Keratinocyte (primary cell): ENCODE results near the gene CHRDL1. TPM values are rescaled to one million over a fixed set of nuclear protein-coding genes. Genes with fewer than 3 reads are reported as not detected.

Experiments
- DNase-seq: peaks from one replicate; pipeline ENCODE4 v3.0.0-alpha.2; 2011; ENCODE audit warnings: low read depth, missing footprints, low spot score
- FAIRE-seq: peaks from 2 replicates; lab custom pipeline; 2011; peaks lifted over from hg19 to GRCh38; lab: Jason Lieb, UNC
- H2AFZ ChIP-seq: 2 replicates; pipeline ENCODE4 v1.6.0; 2012; ENCODE audit warnings: low read length, control low read depth, inconsistent platforms; ENCODE audit not compliant: control insufficient read depth
- H3K27ac ChIP-seq: 2 replicates; pipeline ENCODE4 v1.5.1; 2011; ENCODE audit warnings: low read length; ENCODE audit not compliant: control insufficient read depth, insufficient read depth
- H3K27me3 ChIP-seq: 3 replicates; pipeline ENCODE4 v1.6.0; 2011; ENCODE audit warnings: low read length; ENCODE audit not compliant: control insufficient read depth, insufficient read depth; ENCODE audit errors: extremely low read depth
- H3K36me3 ChIP-seq, 2 experiments: 2 replicates in 1 of 2; 3 replicates in 1 of 2; pipeline ENCODE4 v1.5.1; 2011; ENCODE audit warnings: low read length in 2 of 2, mild to moderate bottlenecking in 1 of 2; ENCODE audit not compliant: control insufficient read depth in 2 of 2, insufficient read depth in 2 of 2; ENCODE audit errors: extremely low read depth in 1 of 2
- H3K4me1 ChIP-seq: 3 replicates; pipeline ENCODE4 v1.5.1; 2011; ENCODE audit warnings: low read length; ENCODE audit not compliant: control insufficient read depth, insufficient read depth; ENCODE audit errors: extremely low read depth
- H3K4me2 ChIP-seq: 3 replicates; pipeline ENCODE4 v1.6.0; 2011; ENCODE audit warnings: low read depth, low read length; ENCODE audit not compliant: control insufficient read depth, insufficient read depth; ENCODE audit errors: extremely low read depth
- H3K4me3 ChIP-seq, 3 experiments: fragments of 200-600 bp in 1 of 3; sonication (generic) in 1 of 3; 2 replicates in 2 of 3; 3 replicates in 1 of 3; pipeline ENCODE4 v1.5.1; 2011 to 2016; ENCODE audit warnings: low read length in 3 of 3, mild to moderate bottlenecking in 3 of 3, control low read depth in 2 of 3, inconsistent platforms in 1 of 3, low read depth in 1 of 3, mixed read lengths in 1 of 3, mixed run types in 1 of 3, moderate library complexity in 1 of 3; ENCODE audit not compliant: control insufficient read depth in 2 of 3, insufficient read depth in 2 of 3; ENCODE audit errors: extremely low read depth in 1 of 3
- H3K79me2 ChIP-seq: 2 replicates; pipeline ENCODE4 v1.6.0; 2012; ENCODE audit warnings: low read length; ENCODE audit not compliant: control insufficient read depth, insufficient read depth
- H3K9ac ChIP-seq: 3 replicates; pipeline ENCODE4 v1.6.0; 2011; ENCODE audit warnings: low read length; ENCODE audit not compliant: control insufficient read depth, insufficient read depth; ENCODE audit errors: extremely low read depth
- H3K9me1 ChIP-seq: 3 replicates; pipeline ENCODE4 v1.6.0; 2011; ENCODE audit warnings: low read length; ENCODE audit not compliant: control insufficient read depth, insufficient read depth; ENCODE audit errors: extremely low read depth
- H3K9me3 ChIP-seq: 2 replicates; pipeline ENCODE4 v1.5.1; 2012; ENCODE audit warnings: low read depth, low read length; ENCODE audit not compliant: control insufficient read depth
- H4K20me1 ChIP-seq: 3 replicates; pipeline ENCODE4 v1.6.0; 2011; ENCODE audit warnings: low read length; ENCODE audit not compliant: control insufficient read depth, insufficient read depth; ENCODE audit errors: extremely low read depth
- EZH2 ChIP-seq: IDR thresholded peaks from one replicate; pipeline ENCODE4 v1.6.1; 2012; ENCODE audit warnings: inconsistent platforms, mild to moderate bottlenecking, low read length, moderate library complexity
- dilution Hi-C: fragments of 300-500 bp; cut with MboI; formaldehyde crosslinking; loops from one replicate; pipeline ENCODE4 v1.7.0; 2020; ENCODE audit warnings: low sequenced_read_pairs; ENCODE audit not compliant: extremely low pct_ligation_motif_present
- polyA plus RNA-seq, 5 experiments: library from polyadenylated mRNA; depleted of rRNA in 3 of 5; stranded (reverse) in 3 of 5; stranded (forward) in 1 of 5; unstranded in 1 of 5; fragments of >200 nt; gene quantifications; 1 replicate in 1 of 5; 2 replicates in 3 of 5; 3 replicates in 1 of 5; pipeline versions ENCODE4 v1.2.1 to v1.2.3, GENCODE V29; 2011 to 2012; ENCODE audit warnings: missing spikeins in 2 of 5, low read depth in 1 of 5, low replicate concordance in 1 of 5
- TF ChIP-seq, protein P1 (sequence below), 3 experiments: IDR thresholded peaks in 1 of 3; conservative IDR thresholded peaks in 1 of 3; optimal IDR thresholded peaks in 1 of 3; 2 replicates in 2 of 3; 3 replicates in 1 of 3; pipeline versions ENCODE3 to v1.5.1; 2011; ENCODE audit warnings: low read length in 3 of 3, mild to moderate bottlenecking in 3 of 3, moderate library complexity in 2 of 3, control low read depth in 1 of 3, inconsistent platforms in 1 of 3; ENCODE audit not compliant: insufficient read depth in 2 of 3; ENCODE audit errors: extremely low read depth in 1 of 3

CHRDL1 gene
- polyA plus RNA-seq, 1 donor (not counting 4 experiments of a cell fraction or from before 2014, with no cell fraction given), result not detected

GRCh38 chrX:110667706-110668105 lies 127.9 kb downstream of the CHRDL1 start:
- FAIRE-seq (no peak), DNase-seq (no peak)
- dilution Hi-C loops, result no loop called here

DNA sequence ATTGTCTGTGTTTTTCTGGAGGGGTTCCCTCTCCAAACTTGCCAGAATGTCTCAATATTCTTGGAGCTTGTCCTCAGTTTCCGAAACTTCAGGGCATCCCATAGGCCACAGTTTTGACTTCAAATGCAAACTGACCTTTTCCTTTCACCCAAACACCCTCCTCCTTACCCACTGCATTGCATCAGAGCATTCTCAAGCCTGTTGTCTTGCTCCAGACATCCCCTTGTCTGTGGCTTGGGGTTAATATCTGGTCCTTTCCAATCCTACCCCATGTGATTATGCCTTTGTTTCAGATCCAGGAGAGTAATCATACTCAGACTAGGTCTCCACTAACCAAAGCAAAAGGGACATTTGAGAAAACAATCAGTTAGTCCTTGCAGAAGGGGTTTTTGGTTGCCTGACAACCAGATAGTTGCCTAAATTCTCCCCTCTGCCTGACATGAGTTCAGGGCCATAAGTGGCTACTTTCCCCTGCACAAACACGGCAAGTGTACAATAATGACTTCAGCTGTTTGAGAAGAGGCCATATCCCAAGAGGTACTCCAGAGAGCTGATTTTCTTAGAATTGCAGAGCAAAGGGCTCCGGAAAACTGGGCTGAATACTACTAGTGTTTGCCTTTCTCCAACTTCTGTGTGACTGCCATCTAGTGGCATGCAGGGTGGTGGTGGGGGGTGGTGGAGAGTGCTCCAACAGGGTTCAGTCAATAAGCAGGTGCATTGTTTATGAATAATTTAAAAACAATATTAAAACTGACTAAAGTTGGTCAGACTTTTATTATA lies 130.2 kb downstream of the CHRDL1 start:
- no peak overlapping the region for H3K27ac ChIP-seq
- TF ChIP-seq EZH2, result no peak
- TF ChIP-seq, protein P1, sequence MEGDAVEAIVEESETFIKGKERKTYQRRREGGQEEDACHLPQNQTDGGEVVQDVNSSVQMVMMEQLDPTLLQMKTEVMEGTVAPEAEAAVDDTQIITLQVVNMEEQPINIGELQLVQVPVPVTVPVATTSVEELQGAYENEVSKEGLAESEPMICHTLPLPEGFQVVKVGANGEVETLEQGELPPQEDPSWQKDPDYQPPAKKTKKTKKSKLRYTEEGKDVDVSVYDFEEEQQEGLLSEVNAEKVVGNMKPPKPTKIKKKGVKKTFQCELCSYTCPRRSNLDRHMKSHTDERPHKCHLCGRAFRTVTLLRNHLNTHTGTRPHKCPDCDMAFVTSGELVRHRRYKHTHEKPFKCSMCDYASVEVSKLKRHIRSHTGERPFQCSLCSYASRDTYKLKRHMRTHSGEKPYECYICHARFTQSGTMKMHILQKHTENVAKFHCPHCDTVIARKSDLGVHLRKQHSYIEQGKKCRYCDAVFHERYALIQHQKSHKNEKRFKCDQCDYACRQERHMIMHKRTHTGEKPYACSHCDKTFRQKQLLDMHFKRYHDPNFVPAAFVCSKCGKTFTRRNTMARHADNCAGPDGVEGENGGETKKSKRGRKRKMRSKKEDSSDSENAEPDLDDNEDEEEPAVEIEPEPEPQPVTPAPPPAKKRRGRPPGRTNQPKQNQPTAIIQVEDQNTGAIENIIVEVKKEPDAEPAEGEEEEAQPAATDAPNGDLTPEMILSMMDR (optimal IDR thresholded peaks at IDR 0.05 in 1 of 3, IDR thresholded peaks at IDR 0.05 in 1 of 3, conservative IDR thresholded peaks at IDR 0.05 in 1 of 3; ENCODE audit: extremely low read depth in 1 of 3, insufficient read depth in 2 of 3, low read length in 3 of 3), result peak; percentile 42 to 64 (median 64)
- no peak overlapping the region for H2AFZ ChIP-seq
- no peaks in the 10 kb centered on the region for H4K20me1 ChIP-seq
- H3K36me3 ChIP-seq, result no peaks in the 10 kb centered on the region
- H3K4me3 ChIP-seq, result no peak overlapping the region
- H3K9me3 ChIP-seq, result no peaks in the 10 kb centered on the region
- no peaks in the 10 kb centered on the region for H3K79me2 ChIP-seq
- H3K9ac ChIP-seq, result no peak overlapping the region
- no peak for DNase-seq
- FAIRE-seq, result no peak
- no peaks in the 10 kb centered on the region for H3K9me1 ChIP-seq
- H3K4me2 ChIP-seq, result no peak overlapping the region
- dilution Hi-C loops, result no loop called here
- no peaks in the 10 kb centered on the region for H3K4me1 ChIP-seq
- peaks cover 3% of the 10 kb centered on the region for H3K27me3 ChIP-seq

More at GRCh38 chrX:110667706-110668105, 127.9 kb downstream of the CHRDL1 start:
- no peaks in the 10 kb centered on the region for H3K9me1 ChIP-seq
- H3K79me2 ChIP-seq, result no peaks in the 10 kb centered on the region
- H3K27me3 ChIP-seq, result peaks cover 3% of the 10 kb centered on the region
- H4K20me1 ChIP-seq, result no peaks in the 10 kb centered on the region
- no peak overlapping the region for H3K27ac ChIP-seq
- H3K36me3 ChIP-seq, result no peaks in the 10 kb centered on the region
- no peak for TF ChIP-seq EZH2
- TF ChIP-seq, protein P1 (optimal IDR thresholded peaks at IDR 0.05 in 1 of 3, IDR thresholded peaks at IDR 0.05 in 1 of 3, conservative IDR thresholded peaks at IDR 0.05 in 1 of 3; ENCODE audit: extremely low read depth in 1 of 3, insufficient read depth in 2 of 3, low read length in 3 of 3), result no peak
- no peaks in the 10 kb centered on the region for H3K9me3 ChIP-seq
- no peaks in the 10 kb centered on the region for H3K4me1 ChIP-seq
- H2AFZ ChIP-seq, result no peak overlapping the region
- H3K9ac ChIP-seq, result no peak overlapping the region
- no peak overlapping the region for H3K4me2 ChIP-seq
- no peak overlapping the region for H3K4me3 ChIP-seq
